ENCODE results near the gene C1orf185.

The C1orf185 gene

GRCh38 chr1:51101976-51102375 lies at the start of gene C1orf185:
TSS of gene C1orf185 (plus strand) at chr1:51102228. CDS start at chr1:51102234, 6 bp downstream.
- TF ChIP-seq CTCF (IDR thresholded peaks at IDR 0.05; ENCODE audit: borderline replicate concordance, insufficient read depth, low read depth, low read length): no peak
- no peak within 1 kb of the TSS for H3K4me3 ChIP-seq (ENCODE audit: low read depth, low read length)

- TF ChIP-seq CTCF (IDR thresholded peaks at IDR 0.05; ENCODE audit: borderline replicate concordance, insufficient read depth, low read depth, low read length): peak; percentile 80
- no peak overlapping the region for H3K4me3 ChIP-seq (ENCODE audit: low read depth, low read length)
Measured at GRCh38 chr1:51058858-51059257, 43.2 kb upstream of the C1orf185 start.

- H3K4me3 ChIP-seq (ENCODE audit: low read depth, low read length): no peak overlapping the region
- TF ChIP-seq CTCF (IDR thresholded peaks at IDR 0.05; ENCODE audit: borderline replicate concordance, insufficient read depth, low read depth, low read length): no peak
Measured at GRCh38 chr1:51061231-51061918, 40.7 kb upstream of the C1orf185 start.

- TF ChIP-seq CTCF (IDR thresholded peaks at IDR 0.05; ENCODE audit: borderline replicate concordance, insufficient read depth, low read depth, low read length): no peak
- no peak overlapping the region for H3K4me3 ChIP-seq (ENCODE audit: low read depth, low read length)
Measured at GRCh38 chr1:51063121-51063520, 38.9 kb upstream of the C1orf185 start.

GRCh38 chr1:51070011-51070410 lies 32.0 kb upstream of the C1orf185 start:
- no peak overlapping the region for H3K4me3 ChIP-seq (ENCODE audit: low read depth, low read length)
- TF ChIP-seq CTCF (IDR thresholded peaks at IDR 0.05; ENCODE audit: borderline replicate concordance, insufficient read depth, low read depth, low read length): no peak

GRCh38 chr1:51070640-51071039 lies 31.4 kb upstream of the C1orf185 start:
- no peak for TF ChIP-seq CTCF (IDR thresholded peaks at IDR 0.05; ENCODE audit: borderline replicate concordance, insufficient read depth, low read depth, low read length)
- H3K4me3 ChIP-seq (ENCODE audit: low read depth, low read length): no peak overlapping the region

GRCh38 chr1:51071291-51072042 lies 30.6 kb upstream of the C1orf185 start:
- TF ChIP-seq CTCF (IDR thresholded peaks at IDR 0.05; ENCODE audit: borderline replicate concordance, insufficient read depth, low read depth, low read length): no peak
- no peak overlapping the region for H3K4me3 ChIP-seq (ENCODE audit: low read depth, low read length)
